Mesodermal cell (in vitro differentiated cells): ENCODE results near the gene HASPIN.
A peak's percentile ranks its signal among the peaks of the same experiment; 100 is the strongest.
"Not testable (repeated sequence)": the region's sequence is repeated elsewhere in the genome, so short reads cannot be mapped to it uniquely, and the experiment has no call there.

Experiments
- H3K27ac ChIP-seq: 2 replicates; pipeline ENCODE4 v1.7.0; 2013; ENCODE audit warnings: mild to moderate bottlenecking, low read depth, low read length, moderate library complexity; ENCODE audit not compliant: severe bottlenecking
- H3K36me3 ChIP-seq: 2 replicates; pipeline ENCODE4 v1.7.1; 2013; ENCODE audit warnings: mild to moderate bottlenecking, low read length, moderate library complexity; ENCODE audit not compliant: control insufficient read depth, insufficient read depth
- H3K4me1 ChIP-seq: one replicate; pipeline ENCODE4 v1.7.1; 2013; ENCODE audit warnings: mild to moderate bottlenecking, low read length; ENCODE audit not compliant: insufficient read depth, control insufficient read depth, poor library complexity, severe bottlenecking
- H3K4me3 ChIP-seq: 2 replicates; pipeline ENCODE4 v1.7.0; 2013; ENCODE audit warnings: low read length, control low read depth, mild to moderate bottlenecking; ENCODE audit not compliant: insufficient read depth, poor library complexity, severe bottlenecking; ENCODE audit errors: extremely low read depth
- H3K9me3 ChIP-seq: 2 replicates; pipeline ENCODE4 v1.7.1; 2013; ENCODE audit warnings: mild to moderate bottlenecking, low read length, moderate library complexity; ENCODE audit not compliant: control insufficient read depth
- WGBS, 2 experiments: methylation state at CpG; one replicate each; pipeline ENCODE4 v1.1.5; 2013; ENCODE audit warnings: missing lambda C conversion rate in 2 of 2; ENCODE audit not compliant: insufficient coverage in 2 of 2; 5-methylcytosine and 5-hydroxymethylcytosine counted together

The HASPIN gene

DNA sequence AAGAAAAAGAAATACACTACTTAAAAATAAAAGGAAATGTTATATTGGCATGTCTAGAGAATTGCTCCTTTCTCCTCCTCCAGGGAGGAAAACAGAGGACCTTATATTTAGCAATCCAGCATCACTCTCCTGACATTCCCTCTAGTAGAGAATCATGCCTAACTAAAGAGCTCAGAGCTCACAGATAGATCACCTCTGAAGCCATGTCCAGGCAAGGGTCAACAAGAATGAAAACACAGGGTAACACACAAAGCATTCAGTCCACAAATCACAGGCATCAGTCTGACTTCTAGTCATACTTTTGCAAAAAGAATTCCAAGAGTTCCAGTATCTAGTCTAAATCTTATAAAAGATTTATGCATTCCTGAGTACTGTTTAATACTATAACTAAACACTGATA lies 4.4 kb upstream of the HASPIN start:
- H3K4me1 ChIP-seq = peaks cover 15% of the 10 kb centered on the region
- H3K36me3 ChIP-seq = peaks cover 62% of the 10 kb centered on the region
- H3K4me3 ChIP-seq = no peak overlapping the region
- H3K9me3 ChIP-seq = no peaks in the 10 kb centered on the region
- no peak overlapping the region for H3K27ac ChIP-seq

DNA sequence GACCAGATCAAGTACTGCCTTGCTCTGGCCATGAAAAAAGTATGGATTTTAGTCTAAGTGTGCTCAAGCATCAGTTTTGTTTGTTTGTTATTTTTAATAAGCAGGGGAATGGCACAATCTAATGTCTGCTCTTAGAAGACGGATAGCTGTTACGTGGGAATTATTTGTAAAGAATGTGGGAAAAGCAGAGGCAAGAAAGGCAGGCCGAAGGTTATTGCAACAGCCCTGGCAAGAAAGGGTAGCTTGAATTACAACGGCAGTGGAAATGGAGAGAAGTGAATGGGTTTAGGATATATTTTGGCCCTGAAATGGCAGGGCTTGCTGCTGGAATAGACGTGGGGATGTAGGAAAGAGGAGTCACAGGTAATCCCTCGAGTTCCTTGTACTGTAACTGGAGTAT lies 987 bp upstream of the HASPIN start:
- Histone ChIP-seq H3K4me1 (peaks cover 24% of the 10 kb centered on the region), H3K27ac (no peak overlapping the region), H3K4me3 (peak overlapping the region; percentile 80), H3K9me3 (no peaks in the 10 kb centered on the region), H3K36me3 (peaks cover 59% of the 10 kb centered on the region)
- WGBS, 2 experiments = 76 to 77% methylated on average over 6 of the region's 6 CpGs

DNA sequence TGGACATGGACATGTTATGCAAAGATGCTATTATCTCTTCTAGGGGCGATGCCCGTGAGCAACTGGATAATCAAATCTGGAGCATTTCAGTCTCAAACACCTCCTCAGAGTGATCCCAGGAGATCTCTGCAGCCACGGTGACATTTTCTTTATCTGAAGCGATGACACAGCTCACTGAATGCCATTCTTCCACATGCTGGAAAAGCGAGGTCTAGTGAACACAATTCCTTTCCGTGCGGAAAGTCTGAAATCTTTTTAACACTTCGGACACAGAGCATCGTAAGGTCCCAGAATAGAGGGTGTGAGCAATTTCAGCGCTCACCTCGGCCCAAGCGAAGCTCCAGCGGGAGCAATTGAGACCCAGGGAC lies 531 bp upstream of the HASPIN start:
- Histone ChIP-seq H3K36me3 (peaks cover 56% of the 10 kb centered on the region), H3K9me3 (no peaks in the 10 kb centered on the region), H3K4me3 (peak overlapping the region; percentile 80), H3K27ac (peak overlapping the region; percentile 67), H3K4me1 (peaks cover 24% of the 10 kb centered on the region)
- WGBS, 2 experiments = 8 to 9% methylated on average over 13 of the region's 13 CpGs

DNA sequence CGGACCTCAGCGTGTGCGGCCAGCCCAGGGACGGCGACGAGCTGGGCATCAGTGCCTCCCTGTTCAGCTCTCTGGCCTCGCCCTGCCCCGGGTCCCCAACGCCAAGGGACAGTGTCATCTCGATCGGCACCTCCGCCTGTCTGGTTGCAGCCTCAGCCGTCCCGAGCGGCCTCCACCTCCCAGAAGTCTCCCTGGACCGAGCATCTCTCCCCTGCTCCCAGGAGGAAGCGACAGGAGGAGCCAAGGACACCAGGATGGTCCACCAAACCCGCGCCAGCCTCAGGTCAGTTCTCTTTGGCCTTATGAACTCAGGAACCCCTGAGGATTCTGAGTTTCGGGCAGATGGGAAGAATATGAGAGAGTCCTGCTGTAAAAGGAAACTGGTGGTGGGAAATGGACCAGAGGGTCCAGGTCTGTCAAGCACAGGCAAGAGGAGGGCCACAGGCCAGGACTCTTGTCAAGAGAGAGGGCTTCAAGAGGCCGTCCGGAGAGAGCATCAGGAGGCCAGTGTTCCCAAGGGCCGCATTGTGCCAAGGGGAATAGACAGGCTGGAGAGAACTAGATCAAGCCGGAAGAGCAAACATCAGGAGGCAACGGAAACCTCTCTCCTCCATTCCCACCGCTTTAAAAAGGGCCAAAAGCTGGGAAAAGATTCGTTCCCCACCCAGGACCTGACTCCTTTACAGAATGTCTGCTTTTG lies 825 bp downstream of the HASPIN start:
- Histone ChIP-seq H3K36me3 (peaks cover 55% of the 10 kb centered on the region), H3K9me3 (no peaks in the 10 kb centered on the region), H3K4me3 (peak overlapping the region; percentile 80), H3K4me1 (peaks cover 21% of the 10 kb centered on the region), H3K27ac (no peak overlapping the region)
- 15 to 17% methylated on average over 26 of the region's 27 CpGs for WGBS, 2 experiments

DNA sequence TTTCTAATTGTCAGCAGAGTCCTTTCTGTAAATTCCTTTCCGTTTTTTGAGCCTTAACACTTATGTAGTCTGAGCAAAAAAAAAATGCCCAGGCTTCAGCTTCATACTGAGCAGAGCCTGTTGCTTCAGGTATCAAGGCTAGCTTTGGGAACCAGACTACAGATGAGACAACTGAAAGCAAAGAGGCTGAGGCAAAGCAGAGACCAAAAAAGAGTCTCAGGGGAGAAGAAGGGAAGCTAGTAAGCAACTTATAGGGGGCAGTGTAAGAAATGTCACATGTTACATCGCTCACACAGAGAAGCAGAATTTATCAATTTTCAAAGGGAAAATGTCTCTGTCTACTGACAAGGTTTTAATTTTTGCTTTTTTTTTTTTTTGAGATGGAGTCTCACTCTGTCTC lies 3.3 kb downstream of the HASPIN start:
- Histone ChIP-seq H3K36me3 (peaks cover 37% of the 10 kb centered on the region), H3K9me3 (no peaks in the 10 kb centered on the region), H3K4me3 (no peak overlapping the region), H3K4me1 (peaks cover 17% of the 10 kb centered on the region), H3K27ac (no peak overlapping the region)
- 100% methylated on average over 1 of the region's 2 CpGs for WGBS, 2 experiments

DNA sequence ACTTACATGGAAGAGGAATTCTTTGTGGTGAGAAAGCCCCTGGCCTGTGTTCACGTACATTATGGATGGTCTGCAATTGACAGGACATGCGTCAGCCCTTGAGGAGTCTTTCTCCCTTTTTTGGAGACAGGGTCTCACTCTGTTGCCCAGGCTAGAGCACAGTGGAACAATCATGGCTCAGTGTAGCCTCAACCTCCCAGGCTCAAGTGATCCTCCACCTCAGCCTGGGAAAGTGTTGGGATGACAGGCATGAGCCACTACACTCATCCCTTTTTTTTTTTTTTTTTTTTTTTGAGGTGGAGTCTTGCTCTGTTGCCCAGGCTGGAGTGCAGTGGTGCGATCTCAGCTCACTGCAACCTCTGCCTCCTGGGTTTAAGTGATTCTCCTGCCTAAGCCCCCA lies 4.4 kb downstream of the HASPIN start:
- Histone ChIP-seq H3K4me1 (peaks cover 17% of the 10 kb centered on the region), H3K36me3 (peaks cover 37% of the 10 kb centered on the region)
- not testable (repeated sequence) for H3K27ac ChIP-seq, H3K9me3 ChIP-seq, H3K4me3 ChIP-seq
- 92 to 95% methylated on average over 3 of the region's 3 CpGs for WGBS, 2 experiments

DNA sequence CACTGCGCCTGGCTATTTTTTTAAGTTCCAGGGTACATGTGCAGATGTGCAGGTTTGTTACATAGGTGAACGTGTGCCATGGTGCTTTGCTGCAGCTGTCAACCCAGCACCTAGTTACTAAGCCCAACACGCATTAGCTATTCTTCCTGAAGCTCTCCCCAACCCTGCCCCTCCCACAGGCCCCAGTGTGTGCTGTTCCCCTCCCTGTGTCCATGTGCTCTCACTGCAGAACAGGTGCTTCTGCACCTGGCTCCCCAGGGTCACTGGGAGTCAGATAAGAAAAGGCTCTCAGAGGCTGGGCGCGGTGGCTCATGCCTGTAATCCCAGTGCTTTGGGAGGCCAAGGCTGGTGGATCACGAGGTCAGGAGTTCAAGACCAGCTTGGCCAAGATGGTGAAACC lies 6.2 kb downstream of the HASPIN start:
- Histone ChIP-seq H3K4me3 (no peak overlapping the region), H3K4me1 (peaks cover 17% of the 10 kb centered on the region), H3K9me3 (no peaks in the 10 kb centered on the region), H3K36me3 (peaks cover 37% of the 10 kb centered on the region), H3K27ac (no peak overlapping the region)
- WGBS, 2 experiments = 83 to 87% methylated on average over 4 of the region's 6 CpGs

DNA sequence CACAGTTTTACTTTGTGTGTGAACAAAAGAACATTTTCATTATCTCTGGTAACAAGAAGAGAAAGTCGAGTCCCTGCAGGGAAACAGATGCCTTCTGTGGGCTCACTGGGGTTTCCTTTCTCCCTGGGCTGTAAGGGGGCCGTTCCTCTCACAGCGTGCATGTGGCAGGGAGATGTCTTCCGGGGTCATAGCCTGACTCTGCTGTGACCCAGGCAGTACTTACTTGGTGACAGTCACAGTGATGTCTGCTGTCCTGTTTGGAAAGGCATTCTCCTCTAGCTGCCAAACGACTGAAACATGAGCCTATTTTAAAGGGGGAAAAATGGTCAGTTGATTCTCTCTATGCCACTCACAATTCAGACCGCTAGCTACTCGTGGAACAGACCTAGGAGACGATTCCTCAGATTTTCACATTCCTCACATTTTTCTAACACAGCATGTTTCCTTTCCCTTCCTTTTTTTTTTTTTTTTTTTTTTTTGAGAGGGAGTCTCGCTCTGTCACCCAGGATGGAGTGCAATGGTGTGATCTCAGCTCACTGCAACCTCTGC lies 7.3 kb downstream of the HASPIN start:
- 43 to 51% methylated on average over 3 to 4 of the region's 9 CpGs for WGBS, 2 experiments
- Histone ChIP-seq H3K27ac (peak overlapping the region; percentile 84), H3K9me3 (no peaks in the 10 kb centered on the region), H3K4me3 (no peak overlapping the region), H3K4me1 (peaks cover 8% of the 10 kb centered on the region), H3K36me3 (peaks cover 27% of the 10 kb centered on the region)

DNA sequence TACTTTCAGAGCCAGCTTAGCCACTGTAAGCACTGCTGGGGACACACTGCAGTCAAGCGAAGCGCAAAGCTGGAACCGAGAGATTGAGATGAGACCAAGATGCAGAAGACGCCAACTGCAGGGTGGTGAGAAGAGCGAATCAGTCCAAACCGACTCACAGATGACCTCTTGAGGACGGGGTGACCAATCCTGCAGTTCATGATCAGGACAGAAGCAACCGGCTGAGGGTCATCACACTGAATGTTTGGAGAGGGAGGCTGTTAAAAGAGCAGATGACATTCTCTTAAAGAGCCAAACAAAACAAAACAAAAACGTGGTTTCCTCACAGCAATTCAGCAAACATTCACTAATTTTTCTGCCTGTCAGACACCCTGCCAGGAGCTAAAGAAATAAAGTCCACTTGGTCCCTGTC lies 8.5 kb downstream of the HASPIN start:
- Histone ChIP-seq H3K27ac (no peak overlapping the region), H3K36me3 (peaks cover 14% of the 10 kb centered on the region), H3K9me3 (no peaks in the 10 kb centered on the region), H3K4me1 (peaks cover 8% of the 10 kb centered on the region), H3K4me3 (no peak overlapping the region)
- WGBS, 2 experiments = 69 to 70% methylated on average over 8 of the region's 9 CpGs

DNA sequence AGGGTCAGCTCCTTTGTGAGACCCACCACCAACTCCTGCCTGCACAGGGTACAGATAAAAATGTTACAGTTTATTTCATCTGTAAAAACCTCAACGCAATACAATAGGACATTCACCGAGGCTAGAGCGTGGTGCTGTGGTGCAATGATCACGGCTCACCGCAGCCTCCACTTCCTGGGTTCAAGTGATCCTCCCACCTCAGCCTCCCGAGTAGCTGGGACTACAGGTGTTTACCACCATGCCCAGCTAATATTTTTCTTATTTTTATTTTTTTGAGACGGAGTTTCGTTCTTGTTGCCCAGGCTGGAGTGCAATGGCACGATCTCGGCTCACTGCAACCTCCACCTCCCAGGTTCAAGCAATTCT lies 11.2 kb downstream of the HASPIN start:
- H3K36me3 ChIP-seq, H3K27ac ChIP-seq, H3K4me3 ChIP-seq, H3K9me3 ChIP-seq: not testable (repeated sequence)
- peaks cover 21% of the 10 kb centered on the region for H3K4me1 ChIP-seq
- WGBS, 2 experiments = 84 to 100% methylated on average over 8 to 10 of the region's 10 CpGs

DNA sequence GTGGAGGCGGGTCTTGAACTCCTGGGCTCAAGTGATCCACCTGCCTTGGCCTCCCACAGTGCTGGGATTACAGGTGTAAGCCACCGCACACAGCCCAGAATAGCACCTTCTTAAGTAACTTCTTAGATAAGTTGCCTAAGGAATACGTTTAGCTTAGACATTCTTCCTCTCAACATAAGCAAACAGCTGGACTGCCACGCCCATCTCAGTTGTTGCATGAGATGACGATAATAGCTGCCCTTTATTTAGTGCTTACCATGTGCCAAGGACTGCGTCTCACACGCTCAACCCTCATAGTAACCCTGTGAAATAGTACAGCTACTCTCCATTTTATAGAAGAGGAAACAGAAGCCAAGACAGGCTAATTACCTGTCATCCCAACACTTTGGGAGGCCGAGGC lies 11.8 kb downstream of the HASPIN start:
- WGBS, 2 experiments = 80 to 97% methylated on average over 7 to 8 of the region's 8 CpGs
- H3K36me3 ChIP-seq = no peaks in the 10 kb centered on the region
- H3K4me3 ChIP-seq = no peak overlapping the region
- peaks cover 20% of the 10 kb centered on the region for H3K4me1 ChIP-seq
- H3K27ac ChIP-seq = no peak overlapping the region
- no peaks in the 10 kb centered on the region for H3K9me3 ChIP-seq
